Subcutaneous abdominal adipose tissue (tissue), 5 donors: ENCODE results near the gene TERT.

Experiments
- H3K27ac ChIP-seq: one replicate; pipeline ENCODE4 v1.7.0; 2013; ENCODE audit warnings: low read depth, mild to moderate bottlenecking, inconsistent platforms, low read length, moderate library complexity
- H3K27me3 ChIP-seq, 5 donors: one replicate each; pipeline ENCODE4 v1.7.0; 2013; ENCODE audit warnings: low read length in 5 of 5, inconsistent platforms in 1 of 5; ENCODE audit not compliant: control insufficient read depth in 5 of 5, insufficient read depth in 4 of 5
- H3K36me3 ChIP-seq, 5 donors: one replicate each; pipeline ENCODE4 v1.7.0; 2013; ENCODE audit warnings: low read length in 5 of 5; ENCODE audit not compliant: control insufficient read depth in 5 of 5, insufficient read depth in 5 of 5
- H3K4me1 ChIP-seq, 5 donors: one replicate each; pipeline ENCODE4 v1.7.0; 2013; ENCODE audit warnings: low read length in 5 of 5, mild to moderate bottlenecking in 3 of 5, moderate library complexity in 1 of 5; ENCODE audit not compliant: control insufficient read depth in 5 of 5, insufficient read depth in 5 of 5
- H3K4me3 ChIP-seq, 5 donors: one replicate each; pipeline ENCODE4 v1.7.0; 2013; ENCODE audit warnings: low read length in 5 of 5, low read depth in 1 of 5
- H3K9ac ChIP-seq, 5 donors: one replicate each; pipeline ENCODE4 v1.7.0; 2013; ENCODE audit warnings: low read length in 5 of 5, mild to moderate bottlenecking in 4 of 5, moderate library complexity in 3 of 5
- H3K9me3 ChIP-seq, 5 donors: one replicate each; pipeline ENCODE4 v1.7.0; 2013; ENCODE audit warnings: low read length in 5 of 5; ENCODE audit not compliant: control insufficient read depth in 5 of 5
- donor health status: healthy.
- donor health status: healthy.
- donor health status: healthy.
- donor health status: healthy.
- donor health status: healthy.

The TERT gene

DNA sequence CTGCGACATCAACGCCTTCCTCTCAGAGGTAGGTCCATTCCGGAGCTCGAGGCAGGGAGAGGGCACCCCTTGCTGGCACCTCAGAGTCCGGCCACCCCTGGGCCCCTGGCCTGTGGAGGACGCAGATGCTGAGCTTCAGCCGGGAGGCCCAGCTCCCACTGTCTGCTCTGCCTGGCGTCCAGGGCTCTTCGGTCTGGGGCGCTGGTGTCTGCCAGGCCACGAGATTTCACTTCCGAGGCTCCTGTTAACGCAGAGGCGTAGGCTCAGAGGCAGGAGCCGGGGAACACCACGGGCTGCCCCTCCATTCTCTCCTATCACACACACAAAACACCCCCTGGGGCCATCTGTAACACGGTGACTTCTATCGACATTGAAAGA lies 78.0 kb downstream of the TERT start:
- Histone ChIP-seq H3K4me3 (no peak overlapping the region), H3K9me3 (peaks cover 0 to 15% (median 10%) of the 10 kb centered on the region in 5 donors), H3K27ac (no peak overlapping the region), H3K4me1 (peaks cover 0 to under 1% (median 0%) of the 10 kb centered on the region in 5 donors), H3K27me3 (peaks cover 0 to 18% (median 7%) of the 10 kb centered on the region in 5 donors), H3K36me3 (no peaks in the 10 kb centered on the region), H3K9ac (no peak overlapping the region)

DNA sequence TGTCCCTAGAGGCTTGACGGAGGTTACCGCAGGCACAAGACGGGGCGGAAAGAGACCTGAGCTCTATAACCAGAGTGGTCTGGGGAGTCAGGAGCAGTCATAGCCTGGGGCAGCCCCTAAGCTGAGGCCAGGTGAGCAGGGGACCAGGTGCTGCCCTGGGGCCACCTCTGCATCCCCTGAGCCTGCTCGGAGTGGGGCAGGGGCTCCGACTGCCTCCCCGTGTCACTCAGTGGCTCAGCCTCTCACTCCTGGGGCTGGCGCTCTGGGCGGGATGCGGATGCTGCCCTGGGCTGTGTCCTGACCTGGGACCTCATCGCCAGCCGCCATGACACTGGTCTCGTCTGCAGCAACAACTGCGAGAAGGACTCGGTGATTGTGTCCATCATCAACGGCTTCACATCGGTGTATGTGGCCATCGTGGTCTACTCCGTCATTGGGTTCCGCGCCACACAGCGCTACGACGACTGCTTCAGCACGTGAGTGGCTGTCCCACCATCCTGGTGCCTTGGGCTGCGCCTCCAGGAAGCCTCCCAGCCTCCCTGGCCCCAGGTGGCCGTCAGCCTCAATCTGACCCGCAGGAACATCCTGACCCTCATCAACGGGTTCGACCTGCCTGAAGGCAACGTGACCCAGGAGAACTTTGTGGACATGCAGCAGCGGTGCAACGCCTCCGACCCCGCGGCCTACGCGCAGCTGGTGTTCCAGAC lies 78.5 kb downstream of the TERT start:
- Histone ChIP-seq H3K4me1 (no peaks in the 10 kb centered on the region), H3K9ac (no peak overlapping the region), H3K27me3 (peaks cover 0 to 18% (median 7%) of the 10 kb centered on the region in 5 donors), H3K9me3 (peaks cover 0 to 15% (median 10%) of the 10 kb centered on the region in 5 donors), H3K36me3 (no peaks in the 10 kb centered on the region), H3K27ac (no peak overlapping the region), H3K4me3 (no peak overlapping the region)

DNA sequence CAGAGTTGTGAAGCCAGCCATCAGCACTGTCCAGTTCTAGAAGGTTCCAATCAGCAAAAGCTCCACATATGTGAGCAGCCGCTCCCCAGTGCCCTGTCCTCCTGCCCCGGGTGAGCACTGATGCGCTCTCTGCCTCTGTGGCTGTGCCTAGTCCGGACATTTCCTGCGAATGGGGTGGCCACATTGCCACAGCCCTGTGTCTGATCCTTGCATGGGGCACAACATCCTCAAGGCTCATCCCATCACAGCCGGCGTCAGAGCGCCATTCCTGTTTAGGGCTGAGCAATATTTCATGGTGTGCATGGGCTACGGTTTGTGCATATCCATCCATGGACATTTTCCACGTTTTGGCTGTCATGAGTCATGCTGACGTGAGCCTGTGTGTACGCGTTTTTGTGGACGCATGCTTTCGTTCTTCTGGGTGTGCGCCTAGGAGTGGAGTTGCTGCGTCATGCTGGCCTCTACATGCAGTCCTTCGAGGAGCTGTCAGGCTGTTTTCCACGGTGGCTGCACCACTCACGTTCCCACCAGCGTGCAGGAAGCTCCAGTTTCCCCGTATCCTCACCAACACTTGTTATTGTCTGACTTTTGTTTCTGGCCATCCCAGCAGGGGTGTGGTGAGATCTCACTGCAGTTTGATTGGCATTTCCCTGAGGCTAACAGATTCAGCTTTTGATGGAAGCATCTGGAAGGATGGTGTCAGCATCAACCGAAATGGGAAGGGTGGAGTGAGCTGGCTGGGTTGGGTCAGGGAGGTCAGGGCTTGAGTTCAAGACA lies 79.4 kb downstream of the TERT start:
- no peak overlapping the region for H3K9ac ChIP-seq
- H3K9me3 ChIP-seq, result peaks cover 0 to 15% (median 10%) of the 10 kb centered on the region in 5 donors
- peaks cover 0 to 17% (median 7%) of the 10 kb centered on the region in 5 donors for H3K27me3 ChIP-seq
- H3K36me3 ChIP-seq, result no peaks in the 10 kb centered on the region
- H3K4me3 ChIP-seq, result no peak overlapping the region
- no peak overlapping the region for H3K27ac ChIP-seq
- no peaks in the 10 kb centered on the region for H3K4me1 ChIP-seq

DNA sequence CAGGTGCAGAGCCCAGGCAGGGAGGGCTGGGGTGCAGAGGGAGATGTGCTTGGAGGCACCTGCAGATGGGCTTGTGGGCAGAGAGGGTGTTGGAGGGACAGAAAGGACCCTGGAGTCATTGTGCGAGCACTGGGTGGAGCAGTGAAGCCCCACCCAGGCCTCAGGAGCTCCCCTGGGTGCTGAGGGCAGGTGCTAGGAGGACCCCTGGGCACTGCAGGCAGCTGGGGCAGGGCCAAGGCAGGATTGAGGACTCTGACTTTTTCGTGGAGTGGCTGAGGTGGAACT lies 80.0 kb downstream of the TERT start:
- Histone ChIP-seq H3K4me1 (no peaks in the 10 kb centered on the region), H3K27me3 (peaks cover 0 to 16% (median 5%) of the 10 kb centered on the region in 5 donors), H3K4me3 (no peak overlapping the region), H3K9me3 (peaks cover 0 to 15% (median 10%) of the 10 kb centered on the region in 5 donors), H3K9ac (no peak overlapping the region), H3K36me3 (no peaks in the 10 kb centered on the region), H3K27ac (no peak overlapping the region)

DNA sequence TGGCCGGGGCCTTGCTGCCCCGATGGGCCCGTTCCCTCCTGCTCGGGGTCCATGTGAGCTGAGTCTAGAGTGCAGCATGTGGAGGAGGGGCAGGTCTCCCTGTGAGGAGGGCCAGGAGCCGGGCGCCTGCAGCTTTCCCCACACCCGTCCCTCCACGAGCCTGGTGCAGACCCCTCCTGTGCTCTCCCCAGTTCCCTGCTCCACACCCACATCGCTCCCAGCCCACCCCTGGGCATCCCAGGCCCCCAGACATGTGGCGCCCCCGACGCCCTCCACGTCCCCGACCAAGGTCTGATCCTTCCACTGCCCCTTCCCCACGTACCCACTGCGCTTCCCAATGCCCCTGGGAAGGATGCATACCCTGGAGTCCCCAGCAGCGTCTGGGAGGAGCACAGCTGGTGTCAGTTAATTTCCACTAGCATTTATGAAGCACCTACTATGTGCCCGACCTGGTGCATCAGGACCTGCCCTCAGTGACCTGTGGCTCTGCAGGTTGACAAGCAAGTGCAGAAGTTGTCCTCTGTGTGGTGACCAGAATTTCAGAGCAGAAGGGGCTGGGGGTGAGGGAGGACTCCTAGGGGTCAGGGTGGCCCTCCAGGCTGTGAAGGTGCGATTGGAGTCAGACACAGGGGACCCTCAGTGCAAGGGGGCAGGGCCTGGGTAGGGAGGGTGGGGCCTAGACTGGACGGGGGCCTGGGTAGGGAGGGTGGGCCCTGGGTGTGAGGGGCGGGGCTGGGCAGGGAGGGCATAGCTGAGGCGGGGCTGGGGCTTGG lies 80.5 kb downstream of the TERT start:
- peaks cover 0 to 15% (median 10%) of the 10 kb centered on the region in 5 donors for H3K9me3 ChIP-seq
- no peak overlapping the region for H3K27ac ChIP-seq
- no peaks in the 10 kb centered on the region for H3K4me1 ChIP-seq
- H3K4me3 ChIP-seq, result no peak overlapping the region
- no peak overlapping the region for H3K9ac ChIP-seq
- H3K27me3 ChIP-seq, result peaks cover 0 to 16% (median 8%) of the 10 kb centered on the region in 5 donors
- no peaks in the 10 kb centered on the region for H3K36me3 ChIP-seq

DNA sequence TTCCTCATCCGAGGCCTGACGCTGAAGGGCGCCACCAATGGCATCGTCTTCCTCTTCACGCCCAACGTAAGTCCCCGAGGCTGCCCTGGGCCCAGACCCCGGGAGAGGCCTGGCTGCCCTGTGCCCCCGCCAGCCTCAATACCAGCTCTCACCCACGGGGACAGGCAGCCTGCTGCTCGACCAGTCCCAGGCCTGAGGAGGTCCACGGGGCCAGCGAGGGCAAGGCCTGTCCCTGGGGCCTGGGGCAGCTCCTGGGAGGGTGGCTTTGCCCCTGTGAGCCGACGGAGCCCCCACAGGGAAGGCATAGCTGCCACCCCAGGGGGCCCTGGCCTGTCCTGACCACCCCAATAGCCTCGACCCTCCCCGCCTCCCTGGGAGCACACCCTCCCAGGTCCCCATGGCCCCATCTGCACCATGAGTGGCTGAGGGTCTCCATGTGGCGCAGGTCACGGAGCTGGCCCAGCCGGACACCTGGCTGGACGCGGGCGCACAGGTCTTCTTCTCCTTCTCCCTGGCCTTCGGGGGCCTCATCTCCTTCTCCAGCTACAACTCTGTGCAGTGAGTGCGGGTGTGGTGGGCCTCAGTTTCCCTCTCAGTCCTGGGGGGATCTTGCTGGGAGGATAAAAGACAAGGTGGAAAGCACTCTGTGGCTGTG lies 81.2 kb downstream of the TERT start:
- H3K9ac ChIP-seq, result no peak overlapping the region
- H3K36me3 ChIP-seq, result no peaks in the 10 kb centered on the region
- peaks cover 0 to 15% (median 10%) of the 10 kb centered on the region in 5 donors for H3K9me3 ChIP-seq
- H3K27me3 ChIP-seq, result peaks cover 0 to 21% (median 10%) of the 10 kb centered on the region in 5 donors
- H3K4me1 ChIP-seq, result no peaks in the 10 kb centered on the region
- H3K27ac ChIP-seq, result no peak overlapping the region
- H3K4me3 ChIP-seq, result no peak overlapping the region

DNA sequence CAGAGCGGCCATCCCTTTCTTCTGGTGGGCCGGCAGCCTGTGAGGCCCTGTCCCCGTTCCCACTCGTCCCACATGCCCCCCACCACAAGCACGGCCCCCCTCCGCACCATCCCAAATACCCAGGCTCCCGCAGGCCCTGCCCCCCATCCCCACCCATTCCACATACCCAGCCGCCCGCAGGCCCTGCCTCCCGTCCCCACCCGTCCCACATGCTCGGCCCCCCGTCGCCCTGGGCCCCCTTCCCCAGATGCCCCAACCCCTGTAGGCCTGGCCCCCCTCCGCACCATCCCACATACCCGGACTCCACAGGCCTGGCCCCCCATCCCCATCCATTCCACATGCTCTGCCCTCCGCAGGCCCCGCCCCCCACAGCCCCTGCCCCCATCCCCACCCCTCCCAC lies 82.0 kb downstream of the TERT start:
- peaks cover 0 to 19% (median 14%) of the 10 kb centered on the region in 5 donors for H3K27me3 ChIP-seq
- no peaks in the 10 kb centered on the region for H3K36me3 ChIP-seq
- no peaks in the 10 kb centered on the region for H3K4me1 ChIP-seq
- no peak overlapping the region for H3K27ac ChIP-seq
- no peak overlapping the region for H3K9ac ChIP-seq
- peaks cover 0 to 15% (median 10%) of the 10 kb centered on the region in 5 donors for H3K9me3 ChIP-seq
- no peak overlapping the region for H3K4me3 ChIP-seq

DNA sequence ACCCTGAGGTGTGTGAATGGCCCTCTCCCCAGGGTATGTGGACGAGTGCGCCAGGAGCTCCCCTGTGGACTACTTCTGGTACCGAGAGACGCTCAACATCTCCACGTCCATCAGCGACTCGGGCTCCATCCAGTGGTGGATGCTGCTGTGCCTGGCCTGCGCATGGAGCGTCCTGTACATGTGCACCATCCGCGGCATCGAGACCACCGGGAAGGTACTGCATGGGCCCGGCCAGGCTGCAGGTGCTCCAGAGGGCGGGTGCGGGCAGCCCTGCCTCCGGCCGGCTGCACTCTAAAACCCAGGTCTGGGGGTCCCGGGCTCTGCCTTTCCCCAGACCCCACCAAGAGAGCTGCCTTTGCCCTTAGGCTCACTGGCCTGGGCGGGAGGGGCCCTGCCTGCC lies 82.6 kb downstream of the TERT start:
- no peaks in the 10 kb centered on the region for H3K36me3 ChIP-seq
- no peak overlapping the region for H3K9ac ChIP-seq
- H3K4me1 ChIP-seq, result no peaks in the 10 kb centered on the region
- peaks cover 0 to 19% (median 14%) of the 10 kb centered on the region in 5 donors for H3K27me3 ChIP-seq
- H3K4me3 ChIP-seq, result no peak overlapping the region
- H3K9me3 ChIP-seq, result peaks cover 0 to 15% (median 10%) of the 10 kb centered on the region in 5 donors
- no peak overlapping the region for H3K27ac ChIP-seq

DNA sequence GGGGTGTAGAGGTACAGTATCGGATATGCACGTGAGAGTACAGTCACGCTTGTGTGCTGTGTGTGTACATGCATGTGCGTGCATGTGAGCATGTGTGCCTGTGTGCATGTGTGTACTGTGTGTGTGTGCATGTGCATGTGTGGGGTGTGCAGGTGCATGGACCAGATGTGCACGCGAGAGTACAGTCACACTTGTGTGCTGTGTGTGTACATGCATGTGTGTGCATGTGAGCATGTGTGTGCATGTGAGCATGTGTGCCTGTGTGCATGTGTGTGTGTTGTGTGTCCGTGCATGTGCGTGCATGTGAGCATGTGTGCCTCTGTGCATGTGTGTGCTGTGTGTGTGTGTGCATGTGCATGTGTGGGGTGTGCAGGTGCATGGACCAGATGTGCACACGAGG lies 83.2 kb downstream of the TERT start:
- Histone ChIP-seq H3K27ac (no peak overlapping the region), H3K36me3 (no peaks in the 10 kb centered on the region), H3K27me3 (peaks cover 0 to 20% (median 18%) of the 10 kb centered on the region in 5 donors), H3K9me3 (peaks cover 0 to 15% (median 10%) of the 10 kb centered on the region in 5 donors), H3K9ac (no peak overlapping the region), H3K4me3 (no peak overlapping the region), H3K4me1 (no peaks in the 10 kb centered on the region)
